ENCODE data around the gene SSTR3. TPM values are rescaled to one million over a fixed set of nuclear protein-coding genes. Genes with fewer than 3 reads are reported as not detected.

SSTR3 gene
- total and polyA plus RNA-seq, 10 of the 15 experiments (the other 5 are each of a cell fraction or from before 2014, with no cell fraction given): 0.03 to 4.5 (median 2.4) TPM

DNA sequence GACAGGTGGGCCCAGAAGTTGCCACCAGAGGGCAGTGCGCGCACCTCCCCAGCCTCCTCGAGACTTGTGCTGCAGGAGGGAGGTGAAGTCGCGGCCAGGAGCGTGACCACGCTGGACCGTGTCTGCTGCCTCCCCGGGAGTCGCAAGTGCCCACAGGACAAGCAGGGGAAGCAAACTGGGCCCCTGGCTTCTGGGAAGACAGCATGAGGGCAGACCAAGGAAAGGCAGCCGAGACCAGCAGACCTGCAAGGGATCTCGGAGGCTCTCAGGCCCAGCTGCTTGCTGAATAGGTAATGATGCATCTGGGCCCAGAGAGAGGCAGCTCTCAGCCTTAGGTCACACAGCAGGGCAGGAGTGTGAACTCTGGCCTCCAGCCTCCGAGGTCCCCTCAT, 45.6 kb downstream of the SSTR3 start (continued):
- no peak for TF ChIP-seq EP300 (IDR thresholded peaks at IDR 0.05; ENCODE audit: borderline replicate concordance in 1 of 2, control insufficient read depth in 1 of 2, low read depth in 2 of 2, low read length in 2 of 2)
- TF ChIP-seq, protein P1, sequence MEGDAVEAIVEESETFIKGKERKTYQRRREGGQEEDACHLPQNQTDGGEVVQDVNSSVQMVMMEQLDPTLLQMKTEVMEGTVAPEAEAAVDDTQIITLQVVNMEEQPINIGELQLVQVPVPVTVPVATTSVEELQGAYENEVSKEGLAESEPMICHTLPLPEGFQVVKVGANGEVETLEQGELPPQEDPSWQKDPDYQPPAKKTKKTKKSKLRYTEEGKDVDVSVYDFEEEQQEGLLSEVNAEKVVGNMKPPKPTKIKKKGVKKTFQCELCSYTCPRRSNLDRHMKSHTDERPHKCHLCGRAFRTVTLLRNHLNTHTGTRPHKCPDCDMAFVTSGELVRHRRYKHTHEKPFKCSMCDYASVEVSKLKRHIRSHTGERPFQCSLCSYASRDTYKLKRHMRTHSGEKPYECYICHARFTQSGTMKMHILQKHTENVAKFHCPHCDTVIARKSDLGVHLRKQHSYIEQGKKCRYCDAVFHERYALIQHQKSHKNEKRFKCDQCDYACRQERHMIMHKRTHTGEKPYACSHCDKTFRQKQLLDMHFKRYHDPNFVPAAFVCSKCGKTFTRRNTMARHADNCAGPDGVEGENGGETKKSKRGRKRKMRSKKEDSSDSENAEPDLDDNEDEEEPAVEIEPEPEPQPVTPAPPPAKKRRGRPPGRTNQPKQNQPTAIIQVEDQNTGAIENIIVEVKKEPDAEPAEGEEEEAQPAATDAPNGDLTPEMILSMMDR (IDR thresholded peaks at IDR 0.05 in 2 of 3, conservative IDR thresholded peaks at IDR 0.05 in 1 of 3; ENCODE audit: control insufficient read depth in 2 of 3, extremely low read depth in 1 of 3, insufficient read depth in 1 of 3, low read depth in 3 of 3, low read length in 3 of 3): peak in 2 of 3 experiments; percentile 87 to 92; a peak in 5 of 6 replicates
- TF ChIP-seq YY1 (IDR thresholded peaks at IDR 0.05; ENCODE audit: low read depth, low read length): peak; percentile 56; the same call in 1 of the 2 replicates
- TF ChIP-seq SMAD5 (IDR thresholded peaks at IDR 0.05; ENCODE audit: low read depth): no peak

DNA sequence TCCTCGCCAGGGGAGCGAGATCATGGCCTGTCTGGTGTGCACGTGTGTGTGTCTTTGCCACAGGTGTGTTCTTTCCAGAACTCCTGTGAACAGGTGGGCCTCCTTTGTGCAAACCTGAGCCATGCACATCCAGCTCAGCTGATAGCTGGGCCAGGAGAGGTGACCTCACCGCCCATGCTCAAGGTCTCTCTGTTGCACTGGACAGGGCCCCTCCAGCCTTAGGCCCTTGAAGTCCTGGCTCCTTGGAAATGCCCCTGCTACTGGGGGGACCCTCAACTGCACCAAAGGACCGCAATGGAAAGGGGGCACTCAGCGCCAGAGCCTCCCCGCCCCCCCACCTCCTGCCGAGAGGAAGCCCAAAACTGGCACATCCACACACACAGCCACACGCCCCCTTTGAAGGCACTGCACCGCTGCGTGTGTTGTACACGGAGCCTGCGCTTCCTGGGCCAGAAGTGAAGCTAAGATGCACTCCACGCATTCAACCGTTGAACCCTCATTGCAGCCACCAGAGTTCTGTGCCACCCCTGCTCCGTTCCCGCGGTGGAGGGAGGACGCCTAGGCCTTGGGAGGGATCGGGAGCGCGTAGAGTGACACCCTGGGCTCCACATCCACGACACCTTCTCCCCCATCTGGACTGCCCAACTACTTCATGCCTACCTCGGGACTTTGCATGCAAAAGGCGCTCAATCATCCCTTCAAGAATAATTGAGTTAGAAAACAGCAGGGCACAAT, 46.2 kb downstream of the SSTR3 start:
- Histone ChIP-seq H3K4me3 (no peak overlapping the region), H3K27ac (ENCODE audit: control insufficient read depth, insufficient read depth) (no peak overlapping the region; the same call in none of the 2 replicates), H3K4me1 (ENCODE audit: control insufficient read depth, insufficient read depth, low read length) (peaks cover 68% of the 10 kb centered on the region), H3K9me3 (replicated peaks; ENCODE audit: control insufficient read depth, insufficient read depth, low read length) (peaks cover 4% of the 10 kb centered on the region; the same call in 2 of the 3 replicates), H4K20me1 (ENCODE audit: control insufficient read depth, insufficient read depth) (no peaks in the 10 kb centered on the region), H2AFZ (ENCODE audit: control insufficient read depth, low read depth, low read length) (0 out of 2 replicates have a peak overlapping the region, but pooled peaks have one; percentile 6), H3K4me2 (ENCODE audit: control insufficient read depth, insufficient read depth) (peak overlapping the region; percentile 28; the same call in 1 of the 2 replicates), H3K9ac (ENCODE audit: control insufficient read depth, insufficient read depth, low read length) (no peak overlapping the region), H3K79me2 (ENCODE audit: control insufficient read depth, insufficient read depth, low read length) (no peaks in the 10 kb centered on the region), H3K36me3 (ENCODE audit: control insufficient read depth in 2 of 2, insufficient read depth in 2 of 2, low read length in 1 of 2) (no peaks in the 10 kb centered on the region), H3K27me3 (replicated peaks in 1 of 2; ENCODE audit: control insufficient read depth in 2 of 2, insufficient read depth in 2 of 2, low read length in 1 of 2) (no peaks in the 10 kb centered on the region)
- ChIA-PET CTCF (interaction anchor here (0.7 to 4.5 kb wide), 28 partner anchors 11 to 165 kb away, joined by 3 to 53 read pairs (median 4); partner anchors contain the start of genes C1QTNF6 and IL2RB), SMC1A (ENCODE audit: uncharacterized antibody, unreplicated experiment) (interaction anchor here (1.1 to 9.6 kb wide), 14 partner anchors 16 to 94 kb away, joined by 3 to 203 read pairs (median 7); partner anchors contain the start of gene IL2RB), RAD21 (ENCODE audit: unreplicated experiment) (interaction anchor here (0.6 to 8.1 kb wide), 12 partner anchors 16 to 115 kb away, joined by 3 to 158 read pairs (median 4); partner anchors contain the start of genes IL2RB and KCTD17), POLR2A (interaction anchor here (1.5 to 8.3 kb wide), 3 partner anchors 11 to 34 kb away, joined by 4 to 128 read pairs (median 9); partner anchors contain the start of gene IL2RB)
- BruUV-seq (replicated peaks): no TSS peak
- DNase-seq (ENCODE audit: low read depth, low spot score): no peak
- WGBS (ENCODE audit: insufficient coverage, insufficient replicate concordance, low lambda C conversion rate, missing lambda C conversion rate): 60% methylated on average over 25 of the region's 25 CpGs
- FAIRE-seq: peak; percentile 80
- in situ Hi-C loops (cut with MboI) (no loop called here), intact Hi-C loops (cut with micrococcal nuclease; ENCODE audit: unreplicated experiment) (loop anchor here (1.0 kb wide), 2 partner anchors 28 to 33 kb away; no protein-coding TSS in a partner anchor)
- no peak for ATAC-seq
- TF ChIP-seq STAT1 (conservative IDR thresholded peaks at IDR 0.05): no peak
- no peak for TF ChIP-seq SRF (IDR thresholded peaks at IDR 0.05; ENCODE audit: low read depth in 2 of 2, low read length in 2 of 2)
- no peak for TF ChIP-seq YY1 (IDR thresholded peaks at IDR 0.05; ENCODE audit: low read depth, low read length)
- TF ChIP-seq, protein P2, sequence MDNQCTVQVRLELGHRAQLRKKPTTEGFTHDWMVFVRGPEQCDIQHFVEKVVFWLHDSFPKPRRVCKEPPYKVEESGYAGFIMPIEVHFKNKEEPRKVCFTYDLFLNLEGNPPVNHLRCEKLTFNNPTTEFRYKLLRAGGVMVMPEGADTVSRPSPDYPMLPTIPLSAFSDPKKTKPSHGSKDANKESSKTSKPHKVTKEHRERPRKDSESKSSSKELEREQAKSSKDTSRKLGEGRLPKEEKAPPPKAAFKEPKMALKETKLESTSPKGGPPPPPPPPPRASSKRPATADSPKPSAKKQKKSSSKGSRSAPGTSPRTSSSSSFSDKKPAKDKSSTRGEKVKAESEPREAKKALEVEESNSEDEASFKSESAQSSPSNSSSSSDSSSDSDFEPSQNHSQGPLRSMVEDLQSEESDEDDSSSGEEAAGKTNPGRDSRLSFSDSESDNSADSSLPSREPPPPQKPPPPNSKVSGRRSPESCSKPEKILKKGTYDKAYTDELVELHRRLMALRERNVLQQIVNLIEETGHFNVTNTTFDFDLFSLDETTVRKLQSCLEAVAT (IDR thresholded peaks at IDR 0.05): peak; percentile 66; the same call in 1 of the 2 replicates
- no peak for TF ChIP-seq NFXL1 (IDR thresholded peaks at IDR 0.05; ENCODE audit: borderline replicate concordance)
- TF ChIP-seq, protein P3, sequence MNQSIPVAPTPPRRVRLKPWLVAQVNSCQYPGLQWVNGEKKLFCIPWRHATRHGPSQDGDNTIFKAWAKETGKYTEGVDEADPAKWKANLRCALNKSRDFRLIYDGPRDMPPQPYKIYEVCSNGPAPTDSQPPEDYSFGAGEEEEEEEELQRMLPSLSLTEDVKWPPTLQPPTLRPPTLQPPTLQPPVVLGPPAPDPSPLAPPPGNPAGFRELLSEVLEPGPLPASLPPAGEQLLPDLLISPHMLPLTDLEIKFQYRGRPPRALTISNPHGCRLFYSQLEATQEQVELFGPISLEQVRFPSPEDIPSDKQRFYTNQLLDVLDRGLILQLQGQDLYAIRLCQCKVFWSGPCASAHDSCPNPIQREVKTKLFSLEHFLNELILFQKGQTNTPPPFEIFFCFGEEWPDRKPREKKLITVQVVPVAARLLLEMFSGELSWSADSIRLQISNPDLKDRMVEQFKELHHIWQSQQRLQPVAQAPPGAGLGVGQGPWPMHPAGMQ (IDR thresholded peaks at IDR 0.05; ENCODE audit: borderline replicate concordance): no peak
- 0 out of 2 replicates have a peak, but pooled peaks have one; percentile 75 for TF ChIP-seq TCF12 (IDR thresholded peaks at IDR 0.05; ENCODE audit: low read depth, low read length)
- TF ChIP-seq, protein P1 (IDR thresholded peaks at IDR 0.05 in 2 of 3, conservative IDR thresholded peaks at IDR 0.05 in 1 of 3; ENCODE audit: control insufficient read depth in 2 of 3, extremely low read depth in 1 of 3, insufficient read depth in 1 of 3, low read depth in 3 of 3, low read length in 3 of 3): peak in 1 of 3 experiments; percentile 93; a peak in 1 of 6 replicates

Data from GM12878 (cell line).